Skin of body (tissue), 3 donors: ENCODE data around the gene P4HA2. TPM values are rescaled to one million over a fixed set of nuclear protein-coding genes. Genes with fewer than 3 reads are reported as not detected.
"Not testable (repeated sequence)": the region's sequence is repeated elsewhere in the genome, so short reads cannot be mapped to it uniquely, and the experiment has no call there.

Source experiments
- DNase-seq: peaks from one replicate; lab custom pipeline; 2025; lab: John Stamatoyannopoulos, UW
- small RNA-seq: library from RNA; depleted of rRNA; stranded (forward); fragments of <200 nt; gene quantifications from one replicate; pipeline ENCODE3, GENCODE V24; 2014; ENCODE audit warnings: low replicate concordance
- total RNA-seq: library from RNA; depleted of rRNA; stranded (reverse); fragments of >200 nt; gene quantifications from one replicate; pipeline ENCODE4 v1.2.3, GENCODE V29; 2014

P4HA2 gene
- total RNA-seq, 1 donor from 2014 or later: 88.9 TPM

DNA sequence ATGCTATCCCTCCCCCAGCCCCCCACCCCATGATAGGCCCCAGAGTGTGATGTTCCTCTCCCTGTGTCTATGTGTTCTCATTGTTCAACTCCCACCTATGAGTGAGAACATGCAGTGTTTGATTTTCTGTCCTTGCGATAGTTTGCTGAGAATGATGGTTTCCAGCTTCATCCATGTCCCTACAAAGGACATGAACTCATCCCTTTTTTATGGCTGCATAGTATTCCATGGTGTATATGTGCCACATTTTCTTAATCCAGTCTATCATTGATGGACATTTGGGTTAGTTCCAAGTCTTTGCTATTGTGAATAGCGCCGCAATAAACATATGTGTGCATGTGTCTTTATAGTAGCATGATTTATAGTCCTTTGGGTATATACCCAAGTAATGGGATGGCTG, 82.3 kb downstream of the P4HA2 start:
- DNase-seq: not testable (repeated sequence)

DNA sequence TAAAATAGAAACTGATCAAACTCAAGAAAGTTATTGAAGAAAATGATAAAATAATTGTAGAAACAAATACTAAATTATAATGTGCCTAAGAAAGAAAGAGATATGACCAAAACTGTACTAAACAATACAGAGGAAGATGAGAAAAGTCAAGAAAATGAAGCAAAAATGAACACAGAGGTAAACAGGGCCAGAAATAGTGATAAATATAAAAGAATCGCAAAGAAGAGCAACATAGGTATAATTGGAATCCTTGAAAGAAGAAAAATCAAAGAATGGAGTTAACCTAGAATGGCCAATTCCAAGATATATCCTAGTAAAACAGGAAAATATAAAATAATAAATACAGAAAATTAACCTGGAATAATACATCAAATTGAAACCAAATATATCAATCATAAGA, 84.5 kb downstream of the P4HA2 start:
- no peak for DNase-seq

DNA sequence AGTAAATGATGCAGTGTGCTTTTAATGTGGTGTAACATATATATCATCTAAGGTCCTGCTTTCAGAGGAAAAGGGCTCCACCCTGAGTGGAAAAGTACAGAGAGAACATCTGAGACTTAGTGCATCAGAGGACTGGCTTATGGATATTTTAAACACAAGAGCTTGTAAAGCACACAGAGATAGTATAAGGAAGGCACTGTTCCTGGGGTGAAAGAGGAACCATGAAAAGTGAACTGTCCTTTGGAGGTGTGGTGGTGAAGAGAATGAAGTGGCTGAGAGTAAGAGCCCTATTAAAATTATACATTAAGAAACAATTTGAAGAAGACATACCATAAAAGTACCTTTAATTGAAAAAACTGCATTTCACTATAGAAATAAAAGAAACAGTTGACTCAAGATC, 85.2 kb downstream of the P4HA2 start:
- no peak for DNase-seq

Small RNA genes within 50 kb of the gene (small RNA-seq; reads per million reads assigned to genes)
- not detected for gene AC063976.4

Other genes starting within 250 kb of the P4HA2 start
- 3.7 TPM for gene ACSL6, start 216.2 kb downstream of the P4HA2 start, total RNA-seq
- not detected for gene IL3, start 167.2 kb downstream of the P4HA2 start, total RNA-seq
- not detected for gene CSF2, start 154.1 kb downstream of the P4HA2 start, total RNA-seq
- gene PDLIM4, start 29.8 kb upstream of the P4HA2 start, total RNA-seq: 20.6 TPM
- gene SLC22A4, start 66.5 kb upstream of the P4HA2 start, total RNA-seq: 2.6 TPM
- 6.1 TPM for gene SLC22A5, start 141.9 kb upstream of the P4HA2 start, total RNA-seq